ENCODE data around the gene FCN2. TPM values are rescaled to one million over a fixed set of nuclear protein-coding genes. Genes with fewer than 3 reads are reported as not detected.

FCN2 gene
- total RNA-seq, 1 experiment from 2014 or later = not detected

GRCh38 chr9:134870746-134871662 lies 9.6 kb upstream of the FCN2 start:
- H3K9me3 ChIP-seq (replicated peaks) = no peaks in the 10 kb centered on the region
- H3K27me3 ChIP-seq = no peaks in the 10 kb centered on the region
- peaks cover 13% of the 10 kb centered on the region for H3K4me1 ChIP-seq
- DNase-seq = peak; percentile 50 to 59
- peak overlapping the region; percentile 6; the same call in 1 of the 2 replicates for H3K4me3 ChIP-seq
- no peak overlapping the region for H3K27ac ChIP-seq
- no peaks in the 10 kb centered on the region for H3K36me3 ChIP-seq

GRCh38 chr9:134871697-134872340 lies 8.8 kb upstream of the FCN2 start:
- H3K4me3 ChIP-seq = peak overlapping the region; percentile 6; the same call in 1 of the 2 replicates
- peak in 1 of 2 experiments; percentile 10 for DNase-seq
- H3K36me3 ChIP-seq = no peaks in the 10 kb centered on the region
- H3K4me1 ChIP-seq = peaks cover 13% of the 10 kb centered on the region
- H3K9me3 ChIP-seq (replicated peaks) = no peaks in the 10 kb centered on the region
- no peaks in the 10 kb centered on the region for H3K27me3 ChIP-seq
- no peak overlapping the region for H3K27ac ChIP-seq

GRCh38 chr9:134872482-134873231 lies 8.0 kb upstream of the FCN2 start:
- Histone ChIP-seq H3K27ac (no peak overlapping the region), H3K4me3 (no peak overlapping the region), H3K36me3 (no peaks in the 10 kb centered on the region), H3K27me3 (peaks cover 3% of the 10 kb centered on the region; the same call in 1 of the 2 replicates), H3K4me1 (peaks cover 13% of the 10 kb centered on the region), H3K9me3 (replicated peaks) (no peaks in the 10 kb centered on the region)
- DNase-seq = peak in 1 of 2 experiments; percentile 3

DNA sequence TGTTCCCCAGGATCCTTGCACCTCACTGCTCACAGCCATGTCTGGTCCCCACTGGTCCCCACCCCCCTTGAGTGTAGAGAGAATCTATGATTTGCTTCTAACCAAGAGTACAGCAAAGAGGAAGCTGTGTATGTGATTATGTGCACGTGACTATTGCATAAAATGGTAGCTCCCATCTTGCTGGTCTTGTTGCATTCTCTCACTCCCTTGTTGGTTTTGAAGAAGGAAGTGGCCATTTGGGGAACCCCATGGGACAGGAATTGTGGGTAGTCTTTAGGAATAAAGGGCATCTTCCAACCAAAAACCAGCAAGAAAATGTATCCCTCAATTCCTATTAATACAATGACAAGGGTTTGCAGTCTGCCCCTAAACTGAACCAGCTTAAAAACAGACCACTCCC lies 5.2 kb upstream of the FCN2 start:
- Histone ChIP-seq H3K27me3 (peaks cover 15% of the 10 kb centered on the region; the same call in 1 of the 2 replicates), H3K27ac (no peak overlapping the region), H3K9me3 (replicated peaks) (no peaks in the 10 kb centered on the region), H3K4me3 (no peak overlapping the region), H3K36me3 (no peaks in the 10 kb centered on the region), H3K4me1 (peaks cover 3% of the 10 kb centered on the region; the same call in 1 of the 2 replicates)
- no peak for DNase-seq

GRCh38 chr9:134877541-134877940 lies 3.1 kb upstream of the FCN2 start:
- H3K36me3 ChIP-seq = no peaks in the 10 kb centered on the region
- no peaks in the 10 kb centered on the region for H3K4me1 ChIP-seq
- H3K27ac ChIP-seq = no peak overlapping the region
- H3K4me3 ChIP-seq = no peak overlapping the region
- no peak for DNase-seq
- H3K9me3 ChIP-seq (replicated peaks) = no peaks in the 10 kb centered on the region
- peaks cover 15% of the 10 kb centered on the region; the same call in 1 of the 2 replicates for H3K27me3 ChIP-seq

GRCh38 chr9:134879664-134880483 lies 736 bp upstream of the FCN2 start:
- Histone ChIP-seq H3K4me3 (no peak overlapping the region), H3K36me3 (no peaks in the 10 kb centered on the region), H3K27ac (no peak overlapping the region), H3K9me3 (replicated peaks) (no peaks in the 10 kb centered on the region), H3K27me3 (peaks cover 15% of the 10 kb centered on the region; the same call in 1 of the 2 replicates), H3K4me1 (no peaks in the 10 kb centered on the region)
- DNase-seq = peak in 1 of 2 experiments; percentile 1

DNA sequence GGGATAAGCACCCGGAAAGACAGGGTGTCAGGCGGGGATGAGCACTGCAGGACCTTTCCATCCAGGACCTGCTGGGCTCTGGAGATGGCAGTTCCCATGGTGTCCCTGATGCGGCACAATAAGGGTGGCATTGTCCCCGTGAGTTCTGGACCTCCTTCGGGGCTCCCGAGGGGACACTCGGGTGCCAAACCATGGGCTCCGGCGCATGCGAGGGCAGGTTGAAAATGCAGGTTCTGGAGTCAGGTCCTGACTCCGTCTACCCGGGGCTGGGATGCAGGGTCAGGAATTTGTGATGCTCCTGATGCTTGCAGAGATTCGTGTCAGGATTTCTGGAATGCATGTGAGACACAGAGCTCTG lies 682 bp downstream of the FCN2 start:
- Histone ChIP-seq H3K27ac (no peak overlapping the region), H3K27me3 (peaks cover 15% of the 10 kb centered on the region; the same call in 1 of the 2 replicates), H3K36me3 (no peaks in the 10 kb centered on the region), H3K9me3 (replicated peaks) (no peaks in the 10 kb centered on the region), H3K4me1 (no peaks in the 10 kb centered on the region), H3K4me3 (no peak overlapping the region)
- no peak for DNase-seq

- Histone ChIP-seq H3K27ac (no peak overlapping the region), H3K36me3 (no peaks in the 10 kb centered on the region), H3K9me3 (replicated peaks) (no peaks in the 10 kb centered on the region), H3K4me3 (no peak overlapping the region), H3K4me1 (no peaks in the 10 kb centered on the region), H3K27me3 (peaks cover 13% of the 10 kb centered on the region; the same call in 1 of the 2 replicates)
- DNase-seq = no peak
These were observed 1.7 kb downstream of the FCN2 start for GRCh38 chr9:134882204-134882785.

- peaks cover 7% of the 10 kb centered on the region; the same call in 1 of the 2 replicates for H3K27me3 ChIP-seq
- H3K36me3 ChIP-seq = no peaks in the 10 kb centered on the region
- no peaks in the 10 kb centered on the region for H3K9me3 ChIP-seq (replicated peaks)
These were observed 2.6 kb downstream of the FCN2 start for GRCh38 chr9:134883040-134883782.

DNA sequence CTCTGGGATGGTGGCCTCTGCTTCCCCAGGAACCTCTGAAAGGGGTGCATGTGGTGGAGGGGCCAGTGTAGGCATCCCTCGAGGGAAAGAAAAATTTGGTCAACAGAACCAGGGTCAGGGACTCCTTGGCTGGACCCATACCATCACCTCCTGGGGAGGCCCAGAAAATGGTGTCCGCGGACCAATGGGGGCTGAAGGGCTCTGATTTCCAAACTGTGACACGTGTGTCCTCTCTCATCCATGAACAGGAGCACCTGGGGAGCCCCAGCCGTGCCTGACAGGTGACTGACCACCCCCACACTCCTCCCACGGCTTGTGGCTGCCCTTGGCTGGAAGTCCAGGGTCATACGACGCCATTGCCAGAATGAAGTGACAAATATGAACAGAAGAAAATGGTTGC lies 3.9 kb downstream of the FCN2 start:
- peaks cover 4% of the 10 kb centered on the region; the same call in 1 of the 2 replicates for H3K27me3 ChIP-seq
- H3K4me3 ChIP-seq = no peak overlapping the region
- no peaks in the 10 kb centered on the region for H3K9me3 ChIP-seq (replicated peaks)
- no peak overlapping the region for H3K27ac ChIP-seq
- H3K4me1 ChIP-seq = peaks cover 13% of the 10 kb centered on the region
- no peaks in the 10 kb centered on the region for H3K36me3 ChIP-seq
- DNase-seq = no peak

More at GRCh38 chr9:134883040-134883782, 2.6 kb downstream of the FCN2 start:
- peaks cover under 1% of the 10 kb centered on the region; the same call in 1 of the 2 replicates for H3K4me1 ChIP-seq
- H3K4me3 ChIP-seq = no peak overlapping the region
- H3K27ac ChIP-seq = no peak overlapping the region
- no peak for DNase-seq

DNA sequence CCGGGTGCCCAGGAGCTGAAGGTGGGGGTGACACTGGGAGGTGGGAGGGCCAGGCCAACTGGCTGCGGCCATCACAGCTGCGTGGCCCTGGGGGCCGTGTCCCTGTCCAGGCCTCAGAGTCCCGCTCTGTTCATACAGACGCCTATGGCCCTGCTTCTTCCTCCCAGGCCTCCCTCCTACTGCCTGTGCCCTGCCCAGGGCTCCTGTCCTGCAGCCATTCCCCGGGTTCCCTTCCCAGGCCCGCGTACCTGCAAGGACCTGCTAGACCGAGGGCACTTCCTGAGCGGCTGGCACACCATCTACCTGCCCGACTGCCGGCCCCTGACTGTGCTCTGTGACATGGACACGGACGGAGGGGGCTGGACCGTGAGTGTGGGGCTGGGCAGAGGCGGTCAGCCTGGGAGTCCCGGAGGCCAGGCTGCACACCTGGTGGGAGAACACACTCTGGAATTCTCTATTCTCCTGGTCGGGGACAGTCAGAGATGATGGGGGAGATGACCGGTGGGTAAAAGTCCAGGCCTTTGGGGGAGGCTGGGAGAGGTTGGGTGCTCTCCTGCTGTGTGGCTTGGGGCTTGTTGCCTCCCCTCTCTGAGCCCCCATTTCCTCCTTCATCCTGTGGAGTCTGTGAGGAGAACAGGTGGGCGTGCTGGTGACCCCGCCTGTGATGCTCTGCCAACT lies 4.5 kb downstream of the FCN2 start:
- Histone ChIP-seq H3K27ac (no peak overlapping the region), H3K4me3 (no peak overlapping the region), H3K27me3 (peaks cover 2% of the 10 kb centered on the region; the same call in 1 of the 2 replicates), H3K9me3 (replicated peaks) (no peaks in the 10 kb centered on the region), H3K4me1 (peaks cover 20% of the 10 kb centered on the region), H3K36me3 (no peaks in the 10 kb centered on the region)
- no peak for DNase-seq

DNA sequence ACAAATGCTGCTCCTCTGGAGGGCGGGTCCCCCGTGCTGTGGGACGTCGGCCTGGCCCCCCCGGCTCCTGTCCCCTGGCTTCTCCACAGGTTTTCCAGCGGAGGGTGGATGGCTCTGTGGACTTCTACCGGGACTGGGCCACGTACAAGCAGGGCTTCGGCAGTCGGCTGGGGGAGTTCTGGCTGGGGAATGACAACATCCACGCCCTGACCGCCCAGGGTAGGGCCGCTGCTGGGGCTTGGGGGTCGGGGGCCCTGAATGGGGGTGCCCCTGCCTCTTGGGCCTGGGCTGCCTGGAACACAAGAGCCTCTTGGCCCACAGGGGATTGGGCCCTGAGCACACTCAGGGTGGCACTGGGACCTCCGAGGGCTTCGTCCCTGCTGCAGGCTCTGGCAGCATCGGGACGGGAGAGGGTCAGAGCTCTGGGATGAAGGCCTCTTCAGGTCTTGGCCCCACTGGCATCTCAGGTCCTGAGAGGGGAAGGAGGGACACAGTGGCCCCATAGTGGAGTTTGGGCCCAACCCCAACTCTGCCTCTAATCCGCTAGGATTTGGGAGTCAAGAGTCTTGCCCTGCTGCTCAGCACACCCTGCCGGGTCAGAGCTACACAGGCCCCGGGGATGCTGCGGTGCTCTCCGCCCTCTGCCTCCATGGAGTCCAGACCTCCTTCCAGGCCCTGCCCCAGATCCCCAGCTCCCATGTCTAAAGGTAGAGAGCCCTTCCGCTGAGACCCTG lies 5.2 kb downstream of the FCN2 start:
- Histone ChIP-seq H3K27ac (no peak overlapping the region), H3K4me3 (no peak overlapping the region), H3K9me3 (replicated peaks) (no peaks in the 10 kb centered on the region), H3K27me3 (no peaks in the 10 kb centered on the region), H3K36me3 (no peaks in the 10 kb centered on the region), H3K4me1 (peaks cover 22% of the 10 kb centered on the region)
- DNase-seq = no peak

All from SJCRH30 (cell line).